GM21825 (cell line): ENCODE data around the gene PARG.
"Not testable (repeated sequence)": the region's sequence is repeated elsewhere in the genome, so short reads cannot be mapped to it uniquely, and the experiment has no call there.

ENCODE experiments used
- ATAC-seq: cut with Tn5 transposase; IDR thresholded peaks from one replicate; pipeline ENCODE4 v1.9.1; 2021; ENCODE audit warnings: mild to moderate bottlenecking, moderate library complexity; ENCODE audit not compliant: unreplicated experiment

Gene PARG

GRCh38 chr10:49941447-49942338, at the start of gene PARG, which contains the start of gene TIMM23B:
Gene PARG (minus strand): TSS chr10:49942027. CDS start chr10:49941725, 302 bp downstream.
Gene TIMM23B (plus strand): TSS chr10:49942053. CDS start chr10:49942195, 142 bp downstream.
- ATAC-seq, result peak; percentile 64

DNA sequence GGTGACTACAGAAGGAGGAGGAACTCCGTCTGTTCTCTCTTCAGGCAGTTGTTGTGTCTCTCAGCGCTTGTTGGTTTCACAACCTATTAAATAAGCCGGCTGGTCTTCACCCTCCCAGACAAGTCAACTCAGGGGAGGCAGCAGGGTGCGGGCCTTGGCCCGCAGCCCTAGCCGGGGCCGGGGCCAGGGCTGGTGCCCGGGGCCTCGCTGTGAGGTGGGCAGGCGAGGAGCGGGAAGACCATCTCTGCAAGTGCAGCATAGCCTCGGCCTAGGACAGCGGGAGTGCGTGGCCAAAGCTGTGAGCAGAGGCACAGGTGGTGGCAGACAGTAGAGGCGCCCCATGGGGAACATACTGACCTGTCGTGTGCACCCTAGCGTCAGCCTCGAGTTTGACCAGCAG, 46.5 kb upstream of the PARG start, which contains the start of gene AGAP6:
TSS of gene AGAP6 (plus strand) at position 31 of the 400 bp plus-strand sequence. CDS start at position 341, 310 bp downstream.
- not testable (repeated sequence) for ATAC-seq

GRCh38 chr10:49987207-49987606, 45.4 kb upstream of the PARG start:
- not testable (repeated sequence) for ATAC-seq

DNA sequence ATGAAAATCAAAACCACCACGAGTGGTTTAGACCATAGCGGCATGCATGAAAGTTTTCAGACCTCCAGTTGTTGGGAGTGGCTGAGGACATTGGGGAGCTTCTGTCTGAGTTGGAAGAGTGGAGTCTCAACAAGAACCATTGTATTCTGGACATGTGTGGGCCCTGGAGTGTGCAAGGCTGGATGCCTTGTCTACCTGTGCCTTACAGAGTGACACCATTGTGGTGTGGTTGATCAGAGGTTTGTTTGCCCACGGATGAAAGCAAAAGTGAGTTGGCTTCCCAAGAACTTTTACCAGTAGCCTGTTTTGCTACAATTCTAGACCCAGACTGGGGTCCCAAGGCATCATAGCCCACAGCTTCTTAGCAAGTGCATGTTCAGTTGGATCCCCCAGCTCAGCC, 35.9 kb upstream of the PARG start:
- ATAC-seq, result not testable (repeated sequence)

DNA sequence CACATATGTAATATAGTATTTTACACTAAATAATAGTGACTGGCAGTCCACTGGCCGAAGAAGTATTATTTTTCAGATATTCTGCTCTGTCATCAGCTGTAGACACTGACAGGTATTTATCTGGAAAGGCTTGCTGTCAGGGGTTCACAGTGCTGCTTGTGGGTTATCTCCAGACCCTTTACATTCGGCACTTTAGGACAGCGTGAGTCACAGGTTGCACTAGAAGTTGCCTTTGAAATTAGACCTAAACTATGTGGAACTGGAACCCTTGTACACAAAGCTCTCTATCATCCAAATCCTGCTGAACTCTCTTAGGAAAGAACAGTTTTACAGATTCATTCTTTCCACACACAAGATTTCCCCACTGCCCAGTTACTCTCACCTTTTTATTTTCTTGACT, 30.3 kb upstream of the PARG start:
- not testable (repeated sequence) for ATAC-seq

GRCh38 chr10:49971466-49971865, 29.6 kb upstream of the PARG start:
- ATAC-seq, result not testable (repeated sequence)

- ATAC-seq, result not testable (repeated sequence)
These were observed 28.6 kb upstream of the PARG start for GRCh38 chr10:49970331-49970857.

DNA sequence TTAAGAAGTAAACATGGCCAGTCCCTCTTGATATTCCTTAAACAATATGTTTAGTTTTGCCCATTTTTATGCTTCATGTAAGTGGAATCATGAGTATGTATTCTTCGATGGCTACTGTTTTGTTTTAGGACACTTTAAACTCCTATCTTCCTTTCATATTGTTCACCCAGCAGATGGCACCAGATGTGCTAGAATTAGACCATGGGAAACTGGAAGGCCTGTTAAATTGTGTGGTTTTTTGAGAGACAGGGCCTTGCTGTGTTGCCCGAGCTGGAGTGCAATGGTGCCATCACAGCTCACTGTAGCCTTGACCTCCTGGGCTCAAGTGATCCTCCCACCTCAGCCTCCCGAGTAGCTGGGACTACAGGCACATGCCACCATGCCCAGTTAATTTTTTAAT, 11.3 kb upstream of the PARG start:
- ATAC-seq, result not testable (repeated sequence)

GRCh38 chr10:49952006-49952405, 10.2 kb upstream of the PARG start:
- ATAC-seq, result not testable (repeated sequence)

DNA sequence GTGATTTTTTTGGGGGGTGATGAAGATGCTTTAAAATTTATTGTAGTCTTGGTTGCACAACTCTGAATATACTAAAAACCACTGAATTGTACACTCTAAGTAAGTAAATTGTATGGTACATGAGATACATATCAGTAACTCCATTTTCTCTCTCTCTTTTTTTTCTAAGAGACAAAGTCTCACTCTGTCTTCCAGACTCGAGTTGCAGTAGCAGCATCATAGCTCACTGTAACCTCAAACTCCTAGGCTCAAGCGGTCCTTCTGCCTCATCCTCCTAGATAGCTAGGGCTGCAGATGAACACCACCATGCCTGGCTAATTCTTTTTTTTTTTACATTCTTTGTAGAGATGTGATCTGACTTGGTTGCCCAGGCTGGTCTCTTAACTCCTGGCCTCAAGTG, 6.9 kb upstream of the PARG start:
- not testable (repeated sequence) for ATAC-seq

DNA sequence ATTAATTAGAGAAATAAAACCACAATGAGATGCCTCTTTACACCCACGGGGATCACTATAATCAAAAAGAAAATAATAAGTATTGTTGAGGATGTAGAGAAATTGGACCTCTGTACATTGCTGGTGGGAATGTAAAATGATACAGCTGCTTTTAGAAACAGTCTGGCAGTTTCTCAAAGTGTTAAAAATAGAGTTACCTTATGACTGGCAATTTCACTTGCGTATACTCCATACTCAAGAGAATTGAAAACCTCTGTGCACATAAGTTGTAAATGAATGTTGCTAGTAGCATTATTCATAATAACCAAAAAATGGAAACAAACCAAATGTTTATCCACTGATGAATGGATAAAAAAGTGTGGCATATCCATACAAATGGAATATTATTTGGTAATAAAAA, 6.3 kb upstream of the PARG start:
- ATAC-seq, result peak; percentile 79

- not testable (repeated sequence) for ATAC-seq
These were observed 1.8 kb upstream of the PARG start for GRCh38 chr10:49943607-49944006.

- ATAC-seq, result peak; percentile 14
These were observed 495 bp upstream of the PARG start for GRCh38 chr10:49942339-49942705.

GRCh38 chr10:49931959-49932728, 9.7 kb downstream of the PARG start:
- ATAC-seq, result not testable (repeated sequence)

GRCh38 chr10:49931276-49931675, 10.6 kb downstream of the PARG start:
- not testable (repeated sequence) for ATAC-seq

GRCh38 chr10:49923572-49923971, 18.3 kb downstream of the PARG start:
- not testable (repeated sequence) for ATAC-seq

DNA sequence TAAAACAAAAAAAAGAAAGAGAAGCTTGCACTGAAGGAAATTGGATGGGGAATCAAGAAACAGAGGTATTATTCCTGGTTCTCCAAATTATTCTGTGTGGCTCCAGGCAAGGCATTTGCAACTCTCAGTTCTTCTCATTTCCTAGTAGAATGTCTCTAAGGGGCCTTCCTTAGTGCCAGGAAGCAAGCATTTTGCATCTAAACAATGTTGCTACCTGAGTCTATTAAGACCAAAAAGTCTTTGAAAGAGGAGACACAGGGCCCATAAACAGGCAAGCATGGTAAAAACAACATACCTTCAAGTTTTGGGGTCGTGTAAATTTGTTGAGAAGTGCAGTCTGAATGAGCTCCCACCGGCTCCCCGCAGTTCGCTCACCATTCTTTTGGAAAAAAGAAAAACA, 19.8 kb downstream of the PARG start:
- ATAC-seq, result not testable (repeated sequence)

- not testable (repeated sequence) for ATAC-seq
These were observed 23.9 kb downstream of the PARG start for GRCh38 chr10:49917927-49918326.

DNA sequence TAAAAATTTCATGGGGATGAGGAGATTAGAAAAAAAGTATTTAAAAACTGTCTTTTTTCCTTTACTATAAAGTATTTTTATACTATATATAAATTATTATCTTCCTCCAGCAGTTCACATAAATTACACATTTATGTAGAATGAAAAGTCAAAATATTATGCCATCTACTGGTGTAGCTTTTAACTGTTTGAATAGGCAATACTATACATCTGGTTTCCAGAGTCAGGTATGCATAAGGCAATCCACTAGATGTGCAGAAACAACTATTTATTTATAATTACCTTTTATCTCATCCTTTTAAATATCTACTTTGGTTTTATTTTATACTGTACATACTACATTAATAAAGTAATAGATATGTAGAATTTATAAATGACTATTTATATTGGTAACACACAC, 25.4 kb downstream of the PARG start:
- ATAC-seq, result not testable (repeated sequence)

DNA sequence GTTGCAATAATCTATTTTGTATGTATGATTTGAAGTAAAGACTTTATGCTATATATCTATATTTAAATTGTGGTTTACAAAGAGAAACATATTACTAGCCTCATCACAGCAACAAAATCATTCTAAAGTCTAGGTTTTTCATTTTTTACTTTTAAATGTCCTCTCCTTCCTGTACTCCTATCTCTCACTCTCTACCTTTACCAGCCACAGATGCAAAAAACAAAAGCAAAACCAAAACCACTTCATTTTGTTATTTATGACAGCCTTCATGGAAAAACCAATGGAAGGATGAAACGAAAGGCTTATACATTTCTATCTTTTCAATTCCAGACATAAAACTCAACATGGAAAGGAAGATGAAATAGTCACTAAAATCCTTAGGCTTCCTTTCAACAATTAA, 31.5 kb downstream of the PARG start:
- not testable (repeated sequence) for ATAC-seq
